ENCODE measurements around the gene ELP1.
"Not testable (repeated sequence)": the region's sequence is repeated elsewhere in the genome, so short reads cannot be mapped to it uniquely, and the experiment has no call there.

The ELP1 gene

GRCh38 chr9:108934323-108934893 lies 484 bp upstream of the ELP1 start, which contains the start of gene ABITRAM:
TSS of gene ABITRAM (plus strand) at chr9:108934400. CDS start at chr9:108934487, 87 bp downstream.
- Mint-ChIP-seq H3K4me1 (peaks cover 31% of the 10 kb centered on the region), H3K36me3 (ENCODE audit: low read depth) (peaks cover 18% of the 10 kb centered on the region), H3K9me3 (no peaks in the 10 kb centered on the region), H3K4me3 (peak within 1 kb of the TSS; percentile 93 to 97 (median 95)), H3K27ac (peak within 1 kb of the TSS; percentile 97 to 99 (median 98)), H3K27me3 (ENCODE audit: low read depth) (no peaks in the 10 kb centered on the region)
- no peak for TF ChIP-seq CTCF (IDR thresholded peaks at IDR 0.05; ENCODE audit: unreplicated experiment in 3 of 3)

- peak overlapping the region; percentile 93 to 97 (median 95) for H3K4me3 Mint-ChIP-seq
- peaks cover 31% of the 10 kb centered on the region for H3K4me1 Mint-ChIP-seq
- H3K36me3 Mint-ChIP-seq (ENCODE audit: low read depth): peaks cover 14% of the 10 kb centered on the region
- H3K27ac Mint-ChIP-seq: peak overlapping the region; percentile 97 to 99 (median 98)
- no peak for TF ChIP-seq CTCF (IDR thresholded peaks at IDR 0.05; ENCODE audit: unreplicated experiment in 3 of 3)
- no peaks in the 10 kb centered on the region for H3K9me3 Mint-ChIP-seq
- H3K27me3 Mint-ChIP-seq (ENCODE audit: low read depth): no peaks in the 10 kb centered on the region
Observed at GRCh38 chr9:108933231-108933717, 650 bp downstream of the ELP1 start.

- Mint-ChIP-seq H3K9me3 (no peaks in the 10 kb centered on the region), H3K4me1 (peaks cover 13% of the 10 kb centered on the region), H3K27ac (no peak overlapping the region), H3K27me3 (ENCODE audit: low read depth) (no peaks in the 10 kb centered on the region), H3K36me3 (ENCODE audit: low read depth) (peaks cover 48% of the 10 kb centered on the region), H3K4me3 (no peak overlapping the region)
- TF ChIP-seq CTCF (IDR thresholded peaks at IDR 0.05; ENCODE audit: unreplicated experiment in 3 of 3): no peak
Observed at GRCh38 chr9:108928386-108928785, 5.5 kb downstream of the ELP1 start.

- H3K4me1 Mint-ChIP-seq: no peaks in the 10 kb centered on the region
- H3K9me3 Mint-ChIP-seq: no peaks in the 10 kb centered on the region
- H3K27me3 Mint-ChIP-seq (ENCODE audit: low read depth): no peaks in the 10 kb centered on the region
- H3K4me3 Mint-ChIP-seq: no peak overlapping the region
- H3K36me3 Mint-ChIP-seq (ENCODE audit: low read depth): peaks cover 66% of the 10 kb centered on the region
- no peak overlapping the region for H3K27ac Mint-ChIP-seq
- no peak for TF ChIP-seq CTCF (IDR thresholded peaks at IDR 0.05; ENCODE audit: unreplicated experiment in 3 of 3)
Observed at GRCh38 chr9:108924466-108924865, 9.5 kb downstream of the ELP1 start.

- H3K4me3 Mint-ChIP-seq: no peak overlapping the region
- H3K4me1 Mint-ChIP-seq: no peaks in the 10 kb centered on the region
- TF ChIP-seq CTCF (IDR thresholded peaks at IDR 0.05; ENCODE audit: unreplicated experiment in 3 of 3): no peak
- H3K27me3 Mint-ChIP-seq (ENCODE audit: low read depth): no peaks in the 10 kb centered on the region
- H3K36me3 Mint-ChIP-seq (ENCODE audit: low read depth): peaks cover 65% of the 10 kb centered on the region
- H3K9me3 Mint-ChIP-seq: no peaks in the 10 kb centered on the region
- no peak overlapping the region for H3K27ac Mint-ChIP-seq
Observed at GRCh38 chr9:108921200-108921599, 12.7 kb downstream of the ELP1 start.

- H3K4me3 Mint-ChIP-seq; H3K27me3 Mint-ChIP-seq (ENCODE audit: low read depth); H3K27ac Mint-ChIP-seq; H3K4me1 Mint-ChIP-seq; H3K9me3 Mint-ChIP-seq: not testable (repeated sequence)
- H3K36me3 Mint-ChIP-seq (ENCODE audit: low read depth): peaks cover 68% of the 10 kb centered on the region
Observed at GRCh38 chr9:108920401-108920800, 13.5 kb downstream of the ELP1 start.

All from nephron (organoid).